HG03095 (cell line): Measurements from ENCODE around the gene MDM2.

Experiments used
- ATAC-seq: cut with Tn5 transposase; IDR thresholded peaks from one replicate; pipeline ENCODE4 v1.9.1; 2021; ENCODE audit warnings: moderate library complexity; ENCODE audit not compliant: unreplicated experiment

The MDM2 gene

GRCh38 chr12:68870443-68870842, 62.5 kb downstream of the MDM2 start:
- ATAC-seq = no peak

- no peak for ATAC-seq
Measured at GRCh38 chr12:68871396-68871795, 63.4 kb downstream of the MDM2 start.

- ATAC-seq = no peak
Measured at GRCh38 chr12:68871921-68872320, 63.9 kb downstream of the MDM2 start.

- ATAC-seq = no peak
Measured at GRCh38 chr12:68873316-68873715, 65.3 kb downstream of the MDM2 start.

- ATAC-seq = no peak
Measured at GRCh38 chr12:68876461-68876860, 68.5 kb downstream of the MDM2 start.

- no peak for ATAC-seq
Measured at GRCh38 chr12:68877583-68877982, 69.6 kb downstream of the MDM2 start.

GRCh38 chr12:68878283-68878682, 70.3 kb downstream of the MDM2 start:
- ATAC-seq = no peak

- ATAC-seq = no peak
Measured at GRCh38 chr12:68878846-68879245, 70.9 kb downstream of the MDM2 start.

GRCh38 chr12:68880660-68881325, 72.8 kb downstream of the MDM2 start:
- ATAC-seq = no peak

- no peak for ATAC-seq
Measured at GRCh38 chr12:68882251-68882964, 74.4 kb downstream of the MDM2 start.

GRCh38 chr12:68883151-68883550, 75.2 kb downstream of the MDM2 start:
- ATAC-seq = no peak

- ATAC-seq = no peak
Measured at GRCh38 chr12:68884251-68884650, 76.3 kb downstream of the MDM2 start.

GRCh38 chr12:68885381-68885780, 77.4 kb downstream of the MDM2 start:
- no peak for ATAC-seq

- no peak for ATAC-seq
Measured at GRCh38 chr12:68886636-68887572, 78.9 kb downstream of the MDM2 start.

GRCh38 chr12:68887641-68888040, 79.7 kb downstream of the MDM2 start:
- no peak for ATAC-seq

GRCh38 chr12:68888243-68888642, 80.3 kb downstream of the MDM2 start:
- ATAC-seq = no peak

GRCh38 chr12:68890701-68891113, 82.7 kb downstream of the MDM2 start:
- no peak for ATAC-seq

- no peak for ATAC-seq
Measured at GRCh38 chr12:68891141-68891540, 83.2 kb downstream of the MDM2 start.

GRCh38 chr12:68893201-68893600, 85.2 kb downstream of the MDM2 start:
- ATAC-seq = no peak

GRCh38 chr12:68893741-68894140, 85.8 kb downstream of the MDM2 start:
- no peak for ATAC-seq

- ATAC-seq = no peak
Measured at GRCh38 chr12:68894276-68894855, 86.4 kb downstream of the MDM2 start.
